CD8-positive, alpha-beta memory T cell (primary cell): ENCODE data around the gene ZDHHC24. TPM values are rescaled to one million over a fixed set of nuclear protein-coding genes. Genes with fewer than 3 reads are reported as not detected.

Source experiments
- CTCF ChIA-PET: fragments of 350-600 bp; sonication (Branson Sonifier 250); formaldehyde crosslinking; loops from one replicate; lab custom pipeline; 2021; ENCODE audit warnings: antibody characterized with exemption; lab: Charles Lee
- POLR2A ChIA-PET: fragments of 350-600 bp; sonication (Branson Sonifier 250); formaldehyde crosslinking; loops from one replicate; lab custom pipeline; 2021; ENCODE audit warnings: antibody characterized with exemption; lab: Charles Lee
- DNase-seq, 5 donors: peaks; one replicate each; pipeline versions ENCODE4 v3.0.0 to v3.0.0-alpha.2; 2020 to 2022; ENCODE audit warnings: mixed read lengths in 1 of 5
- H3K27ac ChIP-seq: one replicate; pipeline ENCODE4 v1.7.0; 2013; ENCODE audit warnings: low read depth, mild to moderate bottlenecking, low read length, moderate library complexity
- H3K27me3 ChIP-seq: 2 replicates; pipeline ENCODE4 v1.7.0; 2013; ENCODE audit warnings: low read length, mild to moderate bottlenecking; ENCODE audit not compliant: insufficient read depth, poor library complexity, severe bottlenecking
- H3K36me3 ChIP-seq: 2 replicates; pipeline ENCODE4 v1.7.0; 2013; ENCODE audit warnings: mild to moderate bottlenecking, low read length, moderate library complexity; ENCODE audit not compliant: insufficient read depth
- H3K4me1 ChIP-seq: 2 replicates; pipeline ENCODE4 v1.7.0; 2013; ENCODE audit warnings: mild to moderate bottlenecking, low read length, moderate library complexity; ENCODE audit not compliant: insufficient read depth
- H3K4me3 ChIP-seq: 2 replicates; pipeline ENCODE4 v1.7.0; 2013; ENCODE audit warnings: mild to moderate bottlenecking, low read length
- H3K9me3 ChIP-seq: 2 replicates; pipeline ENCODE4 v1.7.0; 2013; ENCODE audit warnings: mild to moderate bottlenecking, low read length
- H3K27ac Mint-ChIP-seq, 8 donors: one replicate each; pipeline ENCODE4 v1.8.0; 2020 to 2021; ENCODE audit warnings: mixed read lengths in 8 of 8, mild to moderate bottlenecking in 6 of 8, inconsistent platforms in 3 of 8, moderate library complexity in 3 of 8
- H3K27me3 Mint-ChIP-seq, 2 donors: one replicate each; pipeline ENCODE4 v1.8.0; 2020 to 2021; ENCODE audit warnings: mixed read lengths in 2 of 2, mild to moderate bottlenecking in 1 of 2, moderate library complexity in 1 of 2
- H3K36me3 Mint-ChIP-seq, 3 donors: one replicate each; pipeline ENCODE4 v1.8.0; 2020 to 2021; ENCODE audit warnings: mixed read lengths in 3 of 3, inconsistent platforms in 1 of 3, mild to moderate bottlenecking in 1 of 3
- H3K4me1 Mint-ChIP-seq, 3 donors: one replicate each; pipeline ENCODE4 v1.8.0; 2020 to 2021; ENCODE audit warnings: mixed read lengths in 3 of 3, inconsistent platforms in 1 of 3, mild to moderate bottlenecking in 1 of 3
- H3K4me3 Mint-ChIP-seq, 7 donors: one replicate each; pipeline ENCODE4 v1.8.0; 2020 to 2021; ENCODE audit warnings: mixed read lengths in 7 of 7, mild to moderate bottlenecking in 6 of 7, moderate library complexity in 4 of 7, inconsistent platforms in 2 of 7
- H3K9me3 Mint-ChIP-seq, 5 donors: one replicate each; pipeline ENCODE4 v1.8.0; 2020 to 2022; ENCODE audit warnings: mixed read lengths in 5 of 5, mild to moderate bottlenecking in 3 of 5, moderate library complexity in 2 of 5, inconsistent platforms in 1 of 5
- polyA plus RNA-seq: library from polyadenylated mRNA; unstranded; fragments of 300-500 nt; fragmentation: Illumina TruSeq; gene quantifications from one replicate; pipeline ENCODE4 v1.2.3, GENCODE V29; 2021
- total RNA-seq, 2 experiments: library from RNA; stranded (reverse); gene quantifications; one replicate each; pipeline ENCODE4 v1.2.3, GENCODE V29; 2021

The ZDHHC24 gene
- total RNA-seq (10 to 100 TPM; 16.6 to 17.1 TPM), polyA plus RNA-seq (21.5 TPM)

DNA sequence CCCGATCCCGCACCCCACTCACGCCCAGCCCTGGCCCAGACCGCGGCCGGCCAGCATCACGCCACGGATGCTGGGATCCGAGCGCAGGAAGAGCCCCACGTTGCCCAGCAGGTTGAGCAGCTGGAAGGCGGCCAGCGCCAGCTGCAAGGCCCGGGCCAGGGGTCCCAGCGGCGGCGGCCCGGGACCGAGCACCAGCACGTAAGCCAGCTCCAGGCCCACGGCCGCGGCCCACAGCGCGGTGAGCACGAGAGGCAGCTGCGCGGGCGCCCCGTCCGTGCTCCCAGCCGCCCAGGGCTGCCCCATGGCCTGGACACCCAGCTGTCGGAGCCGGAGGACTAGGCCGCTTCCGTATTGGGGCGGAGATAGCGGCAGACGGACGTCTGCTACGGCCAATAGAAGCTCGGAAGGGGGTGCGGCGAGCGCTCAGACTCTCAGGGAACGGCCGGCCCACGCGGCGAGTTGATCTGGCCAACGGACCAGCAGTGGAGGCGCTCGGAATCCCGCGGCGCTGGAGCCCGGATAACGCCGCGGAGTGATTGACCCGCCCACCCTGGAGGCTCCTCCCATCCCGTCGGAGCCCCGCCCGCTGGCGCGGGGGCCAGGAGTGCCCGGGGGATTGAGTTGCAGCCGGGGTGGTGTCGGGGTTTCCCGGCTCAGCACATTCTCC, at the start of gene ZDHHC24:
Gene ZDHHC24, minus strand, starts transcription at position 348 of the 667 bp plus-strand sequence. Its CDS starts 45 bp downstream, at position 303.
- Mint-ChIP-seq H3K4me3 (peak within 1 kb of the TSS; percentile 86 to 95 (median 92)), H3K4me1 (peaks cover 34 to 50% (median 48%) of the 10 kb centered on the region in 3 donors), H3K9me3 (no peaks in the 10 kb centered on the region), H3K27me3 (peaks cover 0 to 6% of the 10 kb centered on the region in 2 donors), H3K27ac (peak within 1 kb of the TSS; percentile 82 to 96 (median 94)), H3K36me3 (peaks cover 0 to 38% (median 10%) of the 10 kb centered on the region in 3 donors)
- Histone ChIP-seq H3K4me1 (peaks cover 32% of the 10 kb centered on the region), H3K36me3 (no peaks in the 10 kb centered on the region), H3K27me3 (no peaks in the 10 kb centered on the region), H3K27ac (peak within 1 kb of the TSS; percentile 75), H3K9me3 (no peaks in the 10 kb centered on the region), H3K4me3 (peak within 1 kb of the TSS; percentile 92)
- DNase-seq, result peak; percentile 77 to 87 (median 82)
- ChIA-PET POLR2A (interaction anchor here (0.8 to 2.2 kb wide), 8 partner anchors 22 to 298 kb away, joined by 3 to 17 read pairs (median 8); partner anchors contain the start of genes CTSF, DPP3, PELI3 and RBM14), CTCF (interaction anchor here (1.0 to 2.4 kb wide), 8 partner anchors 11 to 137 kb away, joined by 3 to 11 read pairs (median 4); partner anchors contain the start of genes CTSF and RBM4B)

- Mint-ChIP-seq H3K4me3 (peak overlapping the region in 6 of 7 donors; percentile 31 to 77 (median 52)), H3K9me3 (no peaks in the 10 kb centered on the region), H3K4me1 (peaks cover 31 to 38% (median 37%) of the 10 kb centered on the region in 3 donors), H3K27me3 (no peaks in the 10 kb centered on the region), H3K36me3 (peaks cover 0 to 21% (median under 1%) of the 10 kb centered on the region in 3 donors), H3K27ac (peak overlapping the region in 6 of 8 donors; percentile 48 to 89 (median 65))
- H3K4me1 ChIP-seq, result peaks cover 25% of the 10 kb centered on the region
- no peaks in the 10 kb centered on the region for H3K9me3 ChIP-seq
- CTCF ChIA-PET, result interaction anchor here (1.1 to 1.9 kb wide), 6 partner anchors 15 to 239 kb away, joined by 3 read pairs; partner anchors contain the start of gene RBM4B
- H3K27ac ChIP-seq, result peak overlapping the region; percentile 52
- H3K4me3 ChIP-seq, result peak overlapping the region; percentile 24
- no peaks in the 10 kb centered on the region for H3K36me3 ChIP-seq
- POLR2A ChIA-PET, result interaction anchor here (0.5 to 1.6 kb wide), 5 partner anchors 21 to 278 kb away, joined by 3 to 5 read pairs (median 4); partner anchors contain the start of gene RBM14
- peak in 1 of 5 donors; percentile 25 for DNase-seq
- no peaks in the 10 kb centered on the region for H3K27me3 ChIP-seq
Observed at GRCh38 chr11:66595245-66595904, 49.5 kb upstream of the ZDHHC24 start.

GRCh38 chr11:66593650-66594049, 47.8 kb upstream of the ZDHHC24 start:
- peaks cover 31 to 38% (median 37%) of the 10 kb centered on the region in 3 donors for H3K4me1 Mint-ChIP-seq
- H3K36me3 Mint-ChIP-seq, result peaks cover 0 to 10% (median 0%) of the 10 kb centered on the region in 3 donors
- DNase-seq, result no peak
- ChIA-PET POLR2A (interaction anchor here (1.1 to 2.4 kb wide), 3 partner anchors 22 to 84 kb away, joined by 3 to 19 read pairs (median 13); partner anchors contain the start of genes RBM4 and RBM4B), CTCF (interaction anchor here (0.8 to 1.5 kb wide), 3 partner anchors 14 to 84 kb away, joined by 3 to 5 read pairs (median 5); partner anchors contain the start of gene RBM4B)
- no peaks in the 10 kb centered on the region for H3K36me3 ChIP-seq
- H3K4me3 Mint-ChIP-seq, result peak overlapping the region; percentile 84 to 100 (median 99)
- no peaks in the 10 kb centered on the region for H3K9me3 ChIP-seq
- H3K27ac Mint-ChIP-seq, result peak overlapping the region in 7 of 8 donors; percentile 81 to 100 (median 100)
- H3K27me3 Mint-ChIP-seq, result peaks cover 0 to 3% of the 10 kb centered on the region in 2 donors
- H3K27ac ChIP-seq, result peak overlapping the region; percentile 80
- no peaks in the 10 kb centered on the region for H3K9me3 Mint-ChIP-seq
- peak overlapping the region; percentile 96 for H3K4me3 ChIP-seq
- no peaks in the 10 kb centered on the region for H3K27me3 ChIP-seq
- H3K4me1 ChIP-seq, result peaks cover 25% of the 10 kb centered on the region

- peaks cover 0 to 3% of the 10 kb centered on the region in 2 donors for H3K27me3 Mint-ChIP-seq
- H3K4me3 Mint-ChIP-seq, result peak overlapping the region; percentile 84 to 100 (median 99)
- no peaks in the 10 kb centered on the region for H3K9me3 ChIP-seq
- peak overlapping the region; percentile 81 to 100 (median 100) for H3K27ac Mint-ChIP-seq
- peaks cover 31 to 38% (median 37%) of the 10 kb centered on the region in 3 donors for H3K4me1 Mint-ChIP-seq
- no peaks in the 10 kb centered on the region for H3K36me3 ChIP-seq
- H3K27me3 ChIP-seq, result no peaks in the 10 kb centered on the region
- H3K27ac ChIP-seq, result peak overlapping the region; percentile 80
- H3K4me1 ChIP-seq, result peaks cover 25% of the 10 kb centered on the region
- CTCF ChIA-PET, result interaction anchor here (0.8 to 3.2 kb wide), 9 partner anchors 14 to 85 kb away, joined by 3 to 21 read pairs (median 5); partner anchors contain the start of genes CTSF, RBM4 and RBM4B
- H3K9me3 Mint-ChIP-seq, result no peaks in the 10 kb centered on the region
- DNase-seq, result no peak
- peaks cover 0 to 8% (median 0%) of the 10 kb centered on the region in 3 donors for H3K36me3 Mint-ChIP-seq
- H3K4me3 ChIP-seq, result peak overlapping the region; percentile 96
- POLR2A ChIA-PET, result interaction anchor here (1.4 to 2.4 kb wide), 3 partner anchors 23 to 85 kb away, joined by 9 to 19 read pairs (median 13); partner anchors contain the start of genes RBM14, RBM4 and RBM4B
Observed at GRCh38 chr11:66593303-66593635, 47.4 kb upstream of the ZDHHC24 start.

- H3K4me3 Mint-ChIP-seq, result peak within 1 kb of the TSS; percentile 84 to 100 (median 99)
- peaks cover 0 to 3% of the 10 kb centered on the region in 2 donors for H3K27me3 Mint-ChIP-seq
- Histone ChIP-seq H3K27ac (peak within 1 kb of the TSS; percentile 80), H3K9me3 (no peaks in the 10 kb centered on the region), H3K27me3 (no peaks in the 10 kb centered on the region), H3K4me1 (peaks cover 25% of the 10 kb centered on the region), H3K4me3 (peak within 1 kb of the TSS; percentile 96), H3K36me3 (no peaks in the 10 kb centered on the region)
- H3K36me3 Mint-ChIP-seq, result peaks cover 0 to 8% (median 0%) of the 10 kb centered on the region in 3 donors
- H3K27ac Mint-ChIP-seq, result peak within 1 kb of the TSS; percentile 81 to 100 (median 100)
- POLR2A ChIA-PET, result interaction anchor here (0.7 to 2.4 kb wide), 4 partner anchors 24 to 85 kb away, joined by 6 to 19 read pairs (median 11); partner anchors contain the start of genes RBM14, RBM4 and RBM4B
- DNase-seq, result peak; percentile 96 to 100 (median 99)
- CTCF ChIA-PET, result interaction anchor here (0.8 to 3.2 kb wide), 11 partner anchors 11 to 114 kb away, joined by 3 to 21 read pairs (median 4); partner anchors contain the start of genes CTSF, RBM4 and RBM4B
- peaks cover 31 to 38% (median 37%) of the 10 kb centered on the region in 3 donors for H3K4me1 Mint-ChIP-seq
- no peaks in the 10 kb centered on the region for H3K9me3 Mint-ChIP-seq
Observed at GRCh38 chr11:66592457-66593302, 46.8 kb upstream of the ZDHHC24 start, which contains the start of the genes CCDC87 and CCS. CCDC87 (minus strand) TSS chr11:66593063; CDS start chr11:66593015, 48 bp downstream. CCS (plus strand) TSS chr11:66593185; CDS start chr11:66593262, 77 bp downstream.

- H3K4me1 ChIP-seq, result peaks cover 25% of the 10 kb centered on the region
- Mint-ChIP-seq H3K36me3 (peaks cover 0 to 8% (median 0%) of the 10 kb centered on the region in 3 donors), H3K27ac (peak overlapping the region in 5 of 8 donors; percentile 35 to 100 (median 38)), H3K9me3 (no peaks in the 10 kb centered on the region), H3K4me3 (peak overlapping the region in 1 of 7 donors; percentile 20), H3K4me1 (peaks cover 31 to 34% (median 32%) of the 10 kb centered on the region in 3 donors), H3K27me3 (peaks cover 0 to 3% of the 10 kb centered on the region in 2 donors)
- no peak overlapping the region for H3K27ac ChIP-seq
- H3K9me3 ChIP-seq, result no peaks in the 10 kb centered on the region
- no peak for DNase-seq
- no peak overlapping the region for H3K4me3 ChIP-seq
- ChIA-PET CTCF (interaction anchor here (1.4 to 3.2 kb wide), 4 partner anchors 25 to 152 kb away, joined by 4 to 21 read pairs (median 6); partner anchors contain the start of genes MRPL11, RBM14 and RBM4B), POLR2A (interaction anchor here (1.2 to 1.3 kb wide), 2 partner anchors 47 to 125 kb away, joined by 3 to 4 read pairs; partner anchors contain the start of gene PELI3)
- H3K27me3 ChIP-seq, result no peaks in the 10 kb centered on the region
- no peaks in the 10 kb centered on the region for H3K36me3 ChIP-seq
Observed at GRCh38 chr11:66591175-66591574, 45.3 kb upstream of the ZDHHC24 start.
